ENCODE measurements around the gene IRF5.
A peak's percentile ranks its signal among the peaks of the same experiment; 100 is the strongest.
"Not testable (repeated sequence)": the region's sequence is repeated elsewhere in the genome, so short reads cannot be mapped to it uniquely, and the experiment has no call there.

IRF5 gene

DNA sequence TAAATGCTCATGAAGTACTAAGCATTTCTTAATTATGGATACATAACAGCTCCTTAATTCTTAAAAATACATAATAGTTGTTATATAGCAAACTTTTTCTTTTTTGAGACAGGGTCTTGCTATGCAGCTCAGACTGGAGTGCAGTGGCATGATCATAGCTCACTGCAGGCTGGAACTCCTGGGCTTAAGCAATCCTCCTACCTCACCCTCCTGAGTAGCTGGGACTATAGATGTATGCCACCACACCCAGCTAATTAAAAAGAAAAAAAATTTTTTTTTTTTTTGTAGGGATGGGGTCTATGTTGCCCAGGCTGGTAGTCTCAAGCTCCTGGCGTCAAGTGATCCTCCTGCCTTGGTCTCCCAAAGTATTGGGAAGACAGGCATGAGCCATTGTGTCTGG lies 30.9 kb downstream of the IRF5 start:
- DNase-seq, result no peak

DNA sequence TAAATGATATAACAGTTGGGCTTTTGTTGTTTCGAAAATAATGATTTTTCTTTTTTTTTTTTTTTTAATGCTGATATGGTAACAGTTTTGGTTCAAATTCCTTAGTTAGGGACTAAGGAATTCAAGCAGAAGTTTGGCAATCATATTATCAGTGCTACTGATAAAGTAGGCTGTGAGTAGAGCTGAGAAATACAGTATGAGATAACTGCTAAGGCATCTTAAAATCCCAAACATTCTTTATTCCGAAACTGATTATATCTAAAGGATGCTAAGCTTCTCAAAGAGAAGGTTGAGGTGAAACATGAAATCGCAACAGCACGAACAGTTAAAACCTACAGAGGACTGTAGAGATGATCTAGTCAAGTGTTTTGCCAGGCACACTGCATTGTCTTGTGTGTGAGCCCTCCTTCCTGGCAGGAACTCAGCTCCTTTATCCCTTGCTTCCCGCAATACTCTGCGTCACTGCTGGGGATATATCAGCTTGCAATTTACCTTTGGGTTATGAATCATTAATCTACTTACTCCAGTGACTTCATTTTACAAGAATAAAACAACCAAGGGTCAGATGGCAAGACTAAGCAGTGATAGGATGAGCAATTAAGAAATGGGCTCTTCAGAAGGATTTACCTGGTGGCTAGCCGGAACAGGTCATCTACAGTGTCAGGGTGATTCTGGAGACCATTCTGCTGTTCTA lies 36.7 kb downstream of the IRF5 start:
- DNase-seq, result peak; percentile 8

DNA sequence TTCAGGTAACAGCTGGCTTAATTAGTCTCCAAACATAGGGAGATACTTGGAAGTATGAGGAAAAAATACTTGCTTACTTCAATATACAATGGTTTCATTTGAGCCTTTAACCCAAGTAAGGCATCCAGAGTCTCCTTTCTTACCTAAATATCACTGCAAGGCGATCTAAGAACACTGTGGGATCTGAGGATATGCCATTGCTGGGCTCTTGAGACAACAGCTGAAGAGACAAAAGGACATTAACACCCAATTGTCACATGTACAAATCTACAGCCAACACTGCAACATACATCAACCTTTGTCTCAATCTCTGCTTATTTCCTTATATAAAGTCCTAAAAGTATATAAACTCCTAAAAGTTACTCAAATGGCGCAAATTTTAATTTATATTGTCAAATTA lies 44.4 kb downstream of the IRF5 start:
- DNase-seq, result no peak

DNA sequence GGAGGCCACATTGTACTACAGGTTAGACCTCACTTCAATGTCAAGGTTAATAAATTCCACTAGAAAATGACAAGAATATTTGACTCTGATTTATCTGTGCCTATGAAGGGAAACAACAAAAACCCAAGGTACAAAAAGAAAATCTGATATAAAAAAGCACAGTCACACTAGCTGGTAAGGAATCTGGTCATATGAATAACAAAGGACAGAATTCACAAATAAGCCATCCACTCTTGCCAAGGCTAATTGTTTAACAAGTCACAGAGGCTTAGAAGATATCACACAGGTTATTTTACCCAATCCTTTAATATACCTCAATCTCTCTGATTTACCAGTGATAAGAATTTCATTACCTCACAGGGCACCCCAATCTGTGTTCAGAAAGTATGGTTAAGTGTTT lies 47.9 kb downstream of the IRF5 start:
- DNase-seq, result no peak

DNA sequence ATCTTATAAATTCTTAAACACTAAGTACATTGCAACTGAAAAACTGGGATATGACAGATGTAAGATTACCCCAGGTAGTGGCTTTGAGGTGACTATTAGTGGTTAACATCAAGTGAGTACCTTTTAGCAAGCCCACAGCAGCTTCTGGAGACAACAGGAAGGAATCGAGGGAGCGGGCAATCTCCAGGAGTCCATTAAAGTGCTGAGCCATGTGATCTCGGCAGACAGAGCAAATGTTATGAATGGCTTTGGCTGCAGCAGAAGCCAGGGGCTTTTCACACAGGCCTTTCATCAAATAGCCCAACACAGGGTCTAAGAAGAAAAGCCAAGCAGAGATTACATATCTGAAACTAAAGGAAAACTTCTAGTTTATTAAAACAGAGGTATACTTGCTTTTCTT lies 48.9 kb downstream of the IRF5 start:
- no peak for DNase-seq

DNA sequence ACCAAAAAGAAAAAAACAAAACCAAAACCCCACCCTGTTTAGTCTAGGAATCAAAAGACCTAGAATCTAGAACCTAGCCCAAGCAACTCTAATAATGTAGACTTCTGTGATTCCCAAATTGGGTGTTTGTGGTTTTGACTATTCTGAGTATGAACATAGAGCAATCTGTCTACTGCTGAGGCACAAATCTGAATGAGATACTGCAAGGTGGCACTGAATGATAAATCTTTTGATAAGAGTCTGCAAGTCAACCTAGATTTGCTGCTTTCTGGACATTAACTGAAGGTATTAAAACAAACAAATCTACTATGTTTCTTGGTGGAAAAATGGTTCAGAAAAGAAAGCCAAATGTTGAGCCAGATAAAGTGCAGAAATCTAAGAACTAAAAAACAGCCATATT lies 50.6 kb downstream of the IRF5 start:
- DNase-seq, result no peak

DNA sequence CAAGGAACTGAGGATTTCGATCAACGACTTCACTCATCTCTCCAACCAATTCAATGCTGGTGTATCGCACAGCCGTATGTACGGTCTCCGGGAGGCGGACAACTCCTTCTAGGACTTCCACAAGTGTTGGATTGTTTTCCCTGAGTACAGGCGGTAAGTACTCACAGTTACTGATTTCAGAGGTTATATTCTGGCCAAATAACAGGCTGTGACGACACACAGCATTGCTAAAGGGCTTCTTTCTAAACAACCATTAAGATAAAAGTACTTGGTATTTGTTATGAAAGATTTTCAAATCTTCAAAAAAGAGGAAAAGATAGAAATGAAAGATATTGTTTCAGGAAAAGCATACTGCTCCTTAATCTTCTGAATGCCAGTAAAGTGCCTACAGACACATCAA lies 52.2 kb downstream of the IRF5 start:
- no peak for DNase-seq

DNA sequence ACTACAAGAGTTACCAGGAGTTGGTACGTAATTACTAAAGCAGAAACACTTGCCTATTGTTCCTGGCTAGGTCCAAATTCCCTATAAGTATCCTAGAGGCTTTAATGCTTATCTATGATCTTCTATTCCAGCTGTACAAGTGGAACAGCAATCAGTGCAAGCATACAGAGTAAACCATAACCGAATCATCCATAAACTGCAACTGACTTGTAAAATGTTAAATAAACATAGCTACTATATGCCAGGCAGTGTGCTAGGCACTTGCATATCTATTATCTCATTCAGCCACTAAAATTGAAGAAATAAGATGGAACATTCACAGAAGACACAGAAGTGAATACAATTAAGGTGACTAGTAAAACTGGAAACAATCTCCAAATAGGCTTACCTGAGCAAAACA lies 55.7 kb downstream of the IRF5 start:
- no peak for DNase-seq

DNA sequence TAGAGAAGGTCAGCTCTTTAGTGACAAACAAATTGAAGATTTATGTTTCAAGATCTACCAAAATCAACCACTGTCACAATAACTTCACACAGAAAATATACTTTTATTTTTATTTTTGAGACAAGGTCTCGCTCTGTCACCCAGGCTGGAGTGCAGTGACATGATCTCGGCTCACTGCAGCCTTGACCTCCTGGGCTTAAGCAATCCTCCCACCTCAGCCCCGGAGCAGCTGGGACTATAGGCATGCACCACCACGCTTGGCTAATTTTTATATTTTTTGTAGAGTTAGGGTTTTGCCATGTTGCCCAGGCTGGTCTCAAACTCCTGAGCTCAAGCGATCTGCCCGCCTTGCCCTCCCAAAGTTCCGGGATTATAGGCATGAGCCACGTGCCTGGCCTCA lies 56.8 kb downstream of the IRF5 start:
- DNase-seq, result not testable (repeated sequence)

DNA sequence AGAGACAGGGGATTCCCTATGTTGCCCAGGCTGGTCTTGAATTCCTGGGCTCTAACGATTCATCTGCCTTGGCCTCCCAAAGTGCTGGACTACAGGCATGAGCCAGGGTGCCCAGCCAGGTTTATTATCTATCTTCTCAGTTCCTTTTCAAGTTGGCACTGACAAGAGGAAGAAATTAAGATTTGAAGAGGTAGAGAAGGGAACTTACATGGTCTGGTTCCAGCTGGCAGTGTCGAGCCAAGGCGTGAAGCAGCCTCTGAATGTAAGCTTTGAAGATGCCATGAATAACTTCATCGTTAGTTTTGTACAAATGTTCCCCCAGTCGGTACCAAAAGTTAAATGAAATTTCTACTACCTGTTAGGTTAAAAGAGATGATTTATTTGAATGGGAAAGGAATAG lies 59.5 kb downstream of the IRF5 start:
- no peak for DNase-seq

All from fibroblast of upper back skin (primary cell).